Panc1 (cell line): ENCODE results near the gene PEX7.

ENCODE experiments used
- POLR2AphosphoS5 ChIP-seq: IDR thresholded peaks from 2 replicates; pipeline ENCODE4 v1.6.1; 2012; ENCODE audit warnings: mild to moderate bottlenecking, low read depth, low read length, moderate library complexity
- SIN3A ChIP-seq: IDR thresholded peaks from 2 replicates; pipeline ENCODE4 v1.6.1; 2012; ENCODE audit warnings: low read depth, mild to moderate bottlenecking, low read length, moderate library complexity, borderline replicate concordance; ENCODE audit not compliant: insufficient read depth
- TCF7L2 ChIP-seq: IDR thresholded peaks from 2 replicates; pipeline ENCODE4 v1.6.1; 2011; ENCODE audit warnings: mild to moderate bottlenecking, low read depth, low read length, inconsistent platforms
- TF ChIP-seq, protein P1 (sequence below), 2 experiments: IDR thresholded peaks; 2 replicates each; pipeline ENCODE4 v1.6.1; 2011 to 2012; ENCODE audit warnings: low read depth in 2 of 2, control low read depth in 1 of 2, low read length in 1 of 2, mild to moderate bottlenecking in 1 of 2, moderate library complexity in 1 of 2; ENCODE audit not compliant: insufficient read depth in 1 of 2
- TF ChIP-seq, protein P2 (sequence below): fragments of 450-650 bp; IDR thresholded peaks from 2 replicates; pipeline ENCODE4 v1.5.1; 2017; ENCODE audit warnings: mild to moderate bottlenecking

DNA sequence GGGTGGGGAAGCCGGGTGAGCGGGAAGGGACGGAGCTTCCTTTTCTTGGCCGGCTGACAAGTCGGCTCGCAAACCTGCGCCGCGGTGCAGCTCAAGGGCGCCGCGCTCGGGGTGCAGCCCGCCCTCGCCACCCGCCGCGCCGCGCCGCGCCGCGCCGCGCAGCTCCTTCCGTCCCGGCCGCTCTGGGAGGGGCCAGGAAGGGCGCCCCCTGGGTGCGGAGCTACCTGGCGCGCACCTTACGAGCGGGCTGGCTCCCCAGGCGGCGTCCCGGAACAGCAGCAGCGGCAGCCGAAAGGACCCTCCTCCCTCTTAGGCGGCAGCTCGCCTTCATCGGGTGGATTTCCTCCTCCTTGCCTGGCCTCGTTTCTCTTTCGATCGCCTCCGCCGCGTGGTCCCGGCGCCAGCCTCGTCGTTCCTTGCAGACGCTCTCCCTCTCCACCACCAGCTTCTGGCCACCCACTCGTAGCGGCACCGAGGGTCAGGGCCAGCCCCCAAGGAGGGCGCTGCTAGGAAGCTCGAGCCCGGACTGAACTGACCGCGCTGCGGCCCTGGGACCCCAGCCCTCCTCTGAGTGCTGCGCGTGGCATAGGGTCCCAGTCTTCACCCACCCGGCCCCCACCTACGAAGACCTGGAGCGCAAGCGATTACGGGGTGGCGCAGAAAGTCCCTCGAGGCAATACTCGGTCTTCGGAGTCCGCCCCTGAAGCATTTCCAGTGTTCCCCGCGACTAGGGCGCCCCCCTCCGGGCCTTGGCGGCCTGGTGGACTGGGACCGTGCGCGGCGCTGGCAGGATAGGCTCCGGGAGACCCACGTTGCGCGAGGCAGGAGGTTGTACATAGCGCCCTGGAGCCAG is 29.8 kb upstream of the PEX7 start, which contains the start of gene MAP3K5:
- TF ChIP-seq, protein P1, sequence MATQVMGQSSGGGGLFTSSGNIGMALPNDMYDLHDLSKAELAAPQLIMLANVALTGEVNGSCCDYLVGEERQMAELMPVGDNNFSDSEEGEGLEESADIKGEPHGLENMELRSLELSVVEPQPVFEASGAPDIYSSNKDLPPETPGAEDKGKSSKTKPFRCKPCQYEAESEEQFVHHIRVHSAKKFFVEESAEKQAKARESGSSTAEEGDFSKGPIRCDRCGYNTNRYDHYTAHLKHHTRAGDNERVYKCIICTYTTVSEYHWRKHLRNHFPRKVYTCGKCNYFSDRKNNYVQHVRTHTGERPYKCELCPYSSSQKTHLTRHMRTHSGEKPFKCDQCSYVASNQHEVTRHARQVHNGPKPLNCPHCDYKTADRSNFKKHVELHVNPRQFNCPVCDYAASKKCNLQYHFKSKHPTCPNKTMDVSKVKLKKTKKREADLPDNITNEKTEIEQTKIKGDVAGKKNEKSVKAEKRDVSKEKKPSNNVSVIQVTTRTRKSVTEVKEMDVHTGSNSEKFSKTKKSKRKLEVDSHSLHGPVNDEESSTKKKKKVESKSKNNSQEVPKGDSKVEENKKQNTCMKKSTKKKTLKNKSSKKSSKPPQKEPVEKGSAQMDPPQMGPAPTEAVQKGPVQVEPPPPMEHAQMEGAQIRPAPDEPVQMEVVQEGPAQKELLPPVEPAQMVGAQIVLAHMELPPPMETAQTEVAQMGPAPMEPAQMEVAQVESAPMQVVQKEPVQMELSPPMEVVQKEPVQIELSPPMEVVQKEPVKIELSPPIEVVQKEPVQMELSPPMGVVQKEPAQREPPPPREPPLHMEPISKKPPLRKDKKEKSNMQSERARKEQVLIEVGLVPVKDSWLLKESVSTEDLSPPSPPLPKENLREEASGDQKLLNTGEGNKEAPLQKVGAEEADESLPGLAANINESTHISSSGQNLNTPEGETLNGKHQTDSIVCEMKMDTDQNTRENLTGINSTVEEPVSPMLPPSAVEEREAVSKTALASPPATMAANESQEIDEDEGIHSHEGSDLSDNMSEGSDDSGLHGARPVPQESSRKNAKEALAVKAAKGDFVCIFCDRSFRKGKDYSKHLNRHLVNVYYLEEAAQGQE (IDR thresholded peaks at IDR 0.05; ENCODE audit: insufficient read depth in 1 of 2, low read depth in 2 of 2, low read length in 1 of 2) = peak in 1 of 2 experiments; percentile 42; a peak in 1 of 4 replicates
- TF ChIP-seq, protein P2, sequence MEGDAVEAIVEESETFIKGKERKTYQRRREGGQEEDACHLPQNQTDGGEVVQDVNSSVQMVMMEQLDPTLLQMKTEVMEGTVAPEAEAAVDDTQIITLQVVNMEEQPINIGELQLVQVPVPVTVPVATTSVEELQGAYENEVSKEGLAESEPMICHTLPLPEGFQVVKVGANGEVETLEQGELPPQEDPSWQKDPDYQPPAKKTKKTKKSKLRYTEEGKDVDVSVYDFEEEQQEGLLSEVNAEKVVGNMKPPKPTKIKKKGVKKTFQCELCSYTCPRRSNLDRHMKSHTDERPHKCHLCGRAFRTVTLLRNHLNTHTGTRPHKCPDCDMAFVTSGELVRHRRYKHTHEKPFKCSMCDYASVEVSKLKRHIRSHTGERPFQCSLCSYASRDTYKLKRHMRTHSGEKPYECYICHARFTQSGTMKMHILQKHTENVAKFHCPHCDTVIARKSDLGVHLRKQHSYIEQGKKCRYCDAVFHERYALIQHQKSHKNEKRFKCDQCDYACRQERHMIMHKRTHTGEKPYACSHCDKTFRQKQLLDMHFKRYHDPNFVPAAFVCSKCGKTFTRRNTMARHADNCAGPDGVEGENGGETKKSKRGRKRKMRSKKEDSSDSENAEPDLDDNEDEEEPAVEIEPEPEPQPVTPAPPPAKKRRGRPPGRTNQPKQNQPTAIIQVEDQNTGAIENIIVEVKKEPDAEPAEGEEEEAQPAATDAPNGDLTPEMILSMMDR = peak; percentile 93
- TF ChIP-seq POLR2AphosphoS5 (no peak), TCF7L2 (peak; percentile 80; the same call in 1 of the 2 replicates), SIN3A (no peak; the same call in 1 of the 2 replicates)
